Measurements from ENCODE around the gene DNAJB13. TPM values are rescaled to one million over a fixed set of nuclear protein-coding genes. Genes with fewer than 3 reads are reported as not detected.

Gene DNAJB13
- total and polyA plus RNA-seq, 2 of the 4 experiments (the other 2 are of a cell fraction), result 0.18 to 0.48 TPM

DNA sequence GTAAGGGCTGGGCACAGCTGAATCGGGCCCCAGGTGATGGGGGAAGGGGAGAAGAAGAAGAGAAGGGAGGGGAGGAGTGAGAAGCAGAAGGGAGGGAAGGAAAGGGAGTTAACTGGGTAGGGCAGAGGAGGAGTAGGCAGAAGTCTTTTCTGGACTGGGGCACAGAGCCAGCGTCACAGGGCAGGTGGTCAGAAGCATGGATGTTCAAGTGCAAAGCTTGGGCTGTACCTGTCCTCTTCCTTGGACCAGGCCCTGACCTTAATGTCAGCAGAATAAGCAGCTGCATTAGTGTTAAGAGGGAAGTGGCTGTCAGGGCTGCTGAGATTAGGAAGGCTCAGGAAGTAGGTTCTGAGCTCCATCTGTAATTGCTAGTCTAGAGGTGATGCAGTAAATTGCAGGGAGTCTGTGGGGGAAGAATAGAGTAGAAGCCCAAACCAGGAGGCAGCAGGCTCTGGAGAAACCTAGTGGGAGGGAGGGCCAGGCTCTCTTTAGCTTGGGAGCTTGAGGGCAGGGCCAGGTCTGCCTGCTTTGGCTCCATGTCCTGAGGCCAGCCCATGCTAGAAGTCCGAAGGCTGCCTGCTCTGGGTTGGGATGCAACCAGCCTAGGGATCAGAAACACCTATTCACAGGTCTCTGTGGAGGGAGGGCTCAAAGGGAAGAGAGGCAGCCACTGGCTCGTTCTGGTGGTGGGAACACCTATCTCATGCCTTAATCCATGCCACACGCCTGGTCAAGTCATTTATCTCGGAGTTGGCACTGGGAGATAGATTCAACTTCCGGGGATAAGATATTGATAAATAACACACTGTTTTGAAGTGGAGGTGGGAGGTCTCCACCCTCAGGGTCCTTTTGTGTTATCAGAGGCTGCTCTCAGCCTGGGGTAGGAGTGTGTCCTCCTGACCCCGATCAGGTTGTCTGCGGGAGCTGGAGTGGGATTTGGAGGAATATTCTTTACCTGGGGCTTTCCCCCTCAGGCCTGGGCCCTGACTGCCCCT is 59.8 kb downstream of the DNAJB13 start (continued):
- TF ChIP-seq, protein P1, sequence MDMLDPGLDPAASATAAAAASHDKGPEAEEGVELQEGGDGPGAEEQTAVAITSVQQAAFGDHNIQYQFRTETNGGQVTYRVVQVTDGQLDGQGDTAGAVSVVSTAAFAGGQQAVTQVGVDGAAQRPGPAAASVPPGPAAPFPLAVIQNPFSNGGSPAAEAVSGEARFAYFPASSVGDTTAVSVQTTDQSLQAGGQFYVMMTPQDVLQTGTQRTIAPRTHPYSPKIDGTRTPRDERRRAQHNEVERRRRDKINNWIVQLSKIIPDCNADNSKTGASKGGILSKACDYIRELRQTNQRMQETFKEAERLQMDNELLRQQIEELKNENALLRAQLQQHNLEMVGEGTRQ (IDR thresholded peaks at IDR 0.05; ENCODE audit: low read depth, low read length), result no peak
- TF ChIP-seq CHD1 (IDR thresholded peaks at IDR 0.05; ENCODE audit: low read depth, low read length), result no peak

All from IMR-90 (cell line).